HG02970 (cell line): ENCODE data around the gene C1orf216.
"Not testable (repeated sequence)": the region's sequence is repeated elsewhere in the genome, so short reads cannot be mapped to it uniquely, and the experiment has no call there.

ENCODE experiments used
- ATAC-seq: cut with Tn5 transposase; IDR thresholded peaks from one replicate; pipeline ENCODE4 v1.9.1; 2021; ENCODE audit warnings: mild to moderate bottlenecking, moderate library complexity, moderate number of reproducible peaks; ENCODE audit not compliant: unreplicated experiment, low FRiP score

The C1orf216 gene

GRCh38 chr1:35718492-35719336 is at the start of gene C1orf216:
Gene C1orf216 (minus strand): TSS chr1:35718884. CDS start chr1:35716321, 2,563 bp downstream.
- ATAC-seq: peak; percentile 60

- no peak for ATAC-seq
Observed at GRCh38 chr1:35764283-35764682, 45.6 kb upstream of the C1orf216 start.

- no peak for ATAC-seq
Observed at GRCh38 chr1:35763201-35763600, 44.5 kb upstream of the C1orf216 start.

GRCh38 chr1:35762141-35762540 is 43.5 kb upstream of the C1orf216 start:
- no peak for ATAC-seq

- no peak for ATAC-seq
Observed at GRCh38 chr1:35756064-35756463, 37.4 kb upstream of the C1orf216 start.

- no peak for ATAC-seq
Observed at GRCh38 chr1:35753626-35754260, 35.1 kb upstream of the C1orf216 start.

GRCh38 chr1:35748326-35748725 is 29.6 kb upstream of the C1orf216 start:
- ATAC-seq: no peak

- ATAC-seq: no peak
Observed at GRCh38 chr1:35745124-35745730, 26.5 kb upstream of the C1orf216 start.

GRCh38 chr1:35737120-35737519 is 18.4 kb upstream of the C1orf216 start:
- ATAC-seq: no peak

GRCh38 chr1:35727434-35728040 is 8.9 kb upstream of the C1orf216 start:
- ATAC-seq: no peak

GRCh38 chr1:35726450-35727433 is 8.1 kb upstream of the C1orf216 start:
- no peak for ATAC-seq

GRCh38 chr1:35725596-35725995 is 6.9 kb upstream of the C1orf216 start:
- no peak for ATAC-seq

- ATAC-seq: no peak
Observed at GRCh38 chr1:35717911-35718476, 690 bp downstream of the C1orf216 start.

GRCh38 chr1:35715568-35716002 is 3.1 kb downstream of the C1orf216 start:
- ATAC-seq: no peak

GRCh38 chr1:35714921-35715567 is 3.6 kb downstream of the C1orf216 start:
- ATAC-seq: no peak

GRCh38 chr1:35711098-35711497 is 7.6 kb downstream of the C1orf216 start:
- ATAC-seq: not testable (repeated sequence)

GRCh38 chr1:35708952-35709351 is 9.7 kb downstream of the C1orf216 start:
- ATAC-seq: no peak

GRCh38 chr1:35708441-35708921 is 10.2 kb downstream of the C1orf216 start:
- no peak for ATAC-seq
